Loucy (cell line): ENCODE measurements around the gene RYR2.

ENCODE experiments used
- H2AFZ ChIP-seq: fragments of 200-600 bp; sonication (generic); 2 replicates; pipeline ENCODE4 v1.6.0; 2016; ENCODE audit warnings: antibody characterized with exemption, mild to moderate bottlenecking, low read length, moderate library complexity
- H3F3A ChIP-seq: fragments of 200-600 bp; 2 replicates; pipeline ENCODE4 v1.6.0; 2016; ENCODE audit warnings: antibody characterized with exemption, low read depth, mild to moderate bottlenecking
- H3K27me3 ChIP-seq: fragments of 200-600 bp; sonication (generic); 2 replicates; pipeline ENCODE4 v1.6.1; 2014; ENCODE audit warnings: low read length, mild to moderate bottlenecking; ENCODE audit not compliant: insufficient read depth, poor library complexity, severe bottlenecking
- H3K36me3 ChIP-seq: fragments of 200-600 bp; sonication (generic); 2 replicates; pipeline ENCODE4 v1.6.1; 2016; ENCODE audit warnings: low read length; ENCODE audit not compliant: insufficient read depth
- H3K4me1 ChIP-seq: fragments of 200-600 bp; sonication (generic); 2 replicates; pipeline ENCODE4 v1.5.1; 2014; ENCODE audit warnings: low read length, mild to moderate bottlenecking; ENCODE audit not compliant: insufficient read depth, poor library complexity, severe bottlenecking
- H3K4me2 ChIP-seq: fragments of 200-600 bp; sonication (generic); 2 replicates; pipeline ENCODE4 v1.6.0; 2014; ENCODE audit warnings: antibody characterized with exemption, low read length, low read depth, mild to moderate bottlenecking; ENCODE audit not compliant: poor library complexity, severe bottlenecking
- H3K4me3 ChIP-seq: fragments of 200-600 bp; sonication (generic); 2 replicates; pipeline ENCODE4 v1.5.1; 2014; ENCODE audit warnings: low read length, mild to moderate bottlenecking, mixed read lengths; ENCODE audit not compliant: poor library complexity, severe bottlenecking
- H3K79me2 ChIP-seq: fragments of 200-600 bp; sonication (generic); 2 replicates; pipeline ENCODE4 v1.6.1; 2014; ENCODE audit warnings: low read length; ENCODE audit not compliant: insufficient read depth
- H3K9ac ChIP-seq: fragments of 200-600 bp; sonication (generic); 2 replicates; pipeline ENCODE4 v1.6.0; 2014; ENCODE audit warnings: mild to moderate bottlenecking, low read depth, low read length, moderate library complexity; ENCODE audit not compliant: poor library complexity, severe bottlenecking
- H3K9me2 ChIP-seq: fragments of 200-600 bp; sonication (generic); replicated peaks from 2 replicates; pipeline ENCODE4 v1.6.1; 2016; ENCODE audit warnings: low read depth, low read length, mixed read lengths
- H3K9me3 ChIP-seq: fragments of 200-600 bp; sonication (generic); 2 replicates; pipeline ENCODE4 v1.6.1; 2014; ENCODE audit warnings: mild to moderate bottlenecking, antibody characterized with exemption, low read length, low read depth; ENCODE audit not compliant: insufficient read depth
- H4K20me1 ChIP-seq: fragments of 200-600 bp; sonication (generic); 2 replicates; pipeline ENCODE4 v1.6.0; 2014; ENCODE audit warnings: antibody characterized with exemption, low read length, mild to moderate bottlenecking; ENCODE audit not compliant: insufficient read depth, poor library complexity, severe bottlenecking
- EZH2phosphoT487 ChIP-seq: fragments of 200-600 bp; IDR thresholded peaks from 2 replicates; pipeline ENCODE4 v1.6.1; 2018; ENCODE audit warnings: antibody characterized with exemption, mild to moderate bottlenecking, moderate library complexity, borderline replicate concordance
- TF ChIP-seq, protein P1 (sequence below): fragments of 200-600 bp; sonication (generic); conservative IDR thresholded peaks from 2 replicates; pipeline ENCODE4 v1.5.1; 2014; ENCODE audit warnings: mild to moderate bottlenecking, antibody characterized with exemption, low read length

RYR2 gene

DNA sequence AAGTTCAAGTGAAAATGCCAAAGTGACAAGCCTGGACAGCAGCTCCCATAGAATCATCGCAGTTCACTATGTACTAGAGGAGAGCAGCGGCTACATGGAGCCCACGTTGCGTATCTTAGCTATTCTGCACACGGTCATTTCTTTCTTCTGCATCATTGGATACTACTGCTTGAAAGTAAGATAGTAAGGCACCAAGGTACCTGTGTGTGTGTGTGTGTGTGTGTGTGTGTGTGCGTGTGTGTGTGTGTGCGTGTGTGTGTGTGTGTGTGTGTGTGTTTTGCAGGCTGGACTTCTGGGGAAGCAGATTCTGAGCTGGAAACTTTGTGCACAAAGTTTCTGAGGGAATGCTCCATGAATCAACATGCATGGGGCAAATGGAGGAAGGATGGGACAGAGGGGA, 750.2 kb downstream of the RYR2 start:
- no peaks in the 10 kb centered on the region for H3K9me2 ChIP-seq
- H3K4me3 ChIP-seq, result no peak overlapping the region
- TF ChIP-seq EZH2phosphoT487, result no peak
- H3F3A ChIP-seq, result no peaks in the 10 kb centered on the region
- no peaks in the 10 kb centered on the region for H4K20me1 ChIP-seq
- no peaks in the 10 kb centered on the region for H3K27me3 ChIP-seq
- H3K36me3 ChIP-seq, result no peaks in the 10 kb centered on the region
- no peaks in the 10 kb centered on the region for H3K9me3 ChIP-seq
- H3K79me2 ChIP-seq, result no peaks in the 10 kb centered on the region
- no peak overlapping the region for H2AFZ ChIP-seq
- no peak overlapping the region for H3K4me2 ChIP-seq
- no peaks in the 10 kb centered on the region for H3K4me1 ChIP-seq
- H3K9ac ChIP-seq, result no peak overlapping the region

DNA sequence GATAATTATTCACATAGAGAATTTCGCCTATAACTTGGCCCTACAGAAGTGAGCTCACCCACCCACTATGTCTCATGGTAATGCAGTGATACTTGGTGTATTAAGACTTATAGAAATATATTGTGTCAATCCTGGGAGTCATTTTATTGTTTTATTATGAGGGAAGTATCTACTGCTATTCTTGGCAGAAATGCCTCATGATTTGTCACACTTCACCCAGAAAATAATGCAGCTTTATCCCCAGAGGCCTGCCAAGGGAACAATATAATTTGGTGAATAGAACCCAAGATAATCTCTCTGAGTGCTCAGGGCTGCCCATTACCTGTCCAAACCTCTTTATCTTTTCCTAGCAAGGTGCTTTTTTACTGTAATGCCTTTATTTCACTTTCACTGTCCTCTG, 750.7 kb downstream of the RYR2 start:
- H3K27me3 ChIP-seq, result no peaks in the 10 kb centered on the region
- H3K9ac ChIP-seq, result no peak overlapping the region
- no peak overlapping the region for H3K4me3 ChIP-seq
- no peak overlapping the region for H3K4me2 ChIP-seq
- no peaks in the 10 kb centered on the region for H3K36me3 ChIP-seq
- H2AFZ ChIP-seq, result no peak overlapping the region
- H3K9me2 ChIP-seq, result no peaks in the 10 kb centered on the region
- no peaks in the 10 kb centered on the region for H4K20me1 ChIP-seq
- no peak for TF ChIP-seq EZH2phosphoT487
- TF ChIP-seq, protein P1, sequence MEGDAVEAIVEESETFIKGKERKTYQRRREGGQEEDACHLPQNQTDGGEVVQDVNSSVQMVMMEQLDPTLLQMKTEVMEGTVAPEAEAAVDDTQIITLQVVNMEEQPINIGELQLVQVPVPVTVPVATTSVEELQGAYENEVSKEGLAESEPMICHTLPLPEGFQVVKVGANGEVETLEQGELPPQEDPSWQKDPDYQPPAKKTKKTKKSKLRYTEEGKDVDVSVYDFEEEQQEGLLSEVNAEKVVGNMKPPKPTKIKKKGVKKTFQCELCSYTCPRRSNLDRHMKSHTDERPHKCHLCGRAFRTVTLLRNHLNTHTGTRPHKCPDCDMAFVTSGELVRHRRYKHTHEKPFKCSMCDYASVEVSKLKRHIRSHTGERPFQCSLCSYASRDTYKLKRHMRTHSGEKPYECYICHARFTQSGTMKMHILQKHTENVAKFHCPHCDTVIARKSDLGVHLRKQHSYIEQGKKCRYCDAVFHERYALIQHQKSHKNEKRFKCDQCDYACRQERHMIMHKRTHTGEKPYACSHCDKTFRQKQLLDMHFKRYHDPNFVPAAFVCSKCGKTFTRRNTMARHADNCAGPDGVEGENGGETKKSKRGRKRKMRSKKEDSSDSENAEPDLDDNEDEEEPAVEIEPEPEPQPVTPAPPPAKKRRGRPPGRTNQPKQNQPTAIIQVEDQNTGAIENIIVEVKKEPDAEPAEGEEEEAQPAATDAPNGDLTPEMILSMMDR, result no peak
- H3K9me3 ChIP-seq, result no peaks in the 10 kb centered on the region
- H3F3A ChIP-seq, result no peaks in the 10 kb centered on the region
- no peaks in the 10 kb centered on the region for H3K79me2 ChIP-seq
- H3K4me1 ChIP-seq, result no peaks in the 10 kb centered on the region

DNA sequence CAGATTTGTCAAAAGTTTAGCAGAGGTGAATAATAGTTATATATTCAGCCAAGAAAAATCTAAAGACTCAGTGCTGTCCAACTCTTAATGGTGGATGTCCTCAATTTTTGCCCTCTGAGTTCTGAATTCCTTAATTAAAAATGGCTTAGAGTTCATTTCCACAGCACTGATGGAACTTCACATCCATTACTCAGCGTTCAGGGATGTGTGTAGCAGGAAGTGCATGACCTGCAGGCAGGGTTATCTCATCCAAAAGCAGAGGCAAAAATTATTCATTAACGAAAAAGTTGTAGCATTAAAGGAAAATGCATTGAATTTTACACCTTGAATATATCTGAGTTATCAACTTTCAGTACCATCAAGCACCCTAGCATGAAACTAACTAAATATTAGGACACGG, 752.1 kb downstream of the RYR2 start:
- H3K27me3 ChIP-seq, result no peaks in the 10 kb centered on the region
- no peaks in the 10 kb centered on the region for H3K4me1 ChIP-seq
- no peaks in the 10 kb centered on the region for H4K20me1 ChIP-seq
- no peaks in the 10 kb centered on the region for H3K36me3 ChIP-seq
- no peaks in the 10 kb centered on the region for H3K9me3 ChIP-seq
- H3K79me2 ChIP-seq, result no peaks in the 10 kb centered on the region
- H3K9me2 ChIP-seq, result no peaks in the 10 kb centered on the region
- H3K9ac ChIP-seq, result no peak overlapping the region
- H2AFZ ChIP-seq, result no peak overlapping the region
- H3K4me2 ChIP-seq, result no peak overlapping the region
- TF ChIP-seq, protein P1, result no peak
- TF ChIP-seq EZH2phosphoT487, result no peak
- no peaks in the 10 kb centered on the region for H3F3A ChIP-seq
- no peak overlapping the region for H3K4me3 ChIP-seq

DNA sequence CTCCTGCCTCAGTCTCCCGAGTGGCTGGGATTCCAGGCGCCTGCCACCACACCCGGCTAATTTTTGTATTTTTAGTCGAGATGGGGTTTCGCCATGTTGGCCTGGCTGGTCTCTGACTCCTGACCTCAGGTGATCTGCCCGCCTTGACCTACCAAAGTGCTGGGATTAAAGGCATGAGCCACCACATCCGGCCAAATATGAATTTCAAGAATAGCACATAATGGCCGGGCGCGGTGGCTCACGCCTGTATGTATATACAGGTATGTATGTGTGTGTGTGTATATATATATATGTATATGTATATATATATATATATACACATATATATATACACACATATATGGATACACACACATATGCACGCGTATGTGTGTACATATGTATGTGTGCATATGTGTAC, 753.6 kb downstream of the RYR2 start:
- Histone ChIP-seq H3K27me3 (no peaks in the 10 kb centered on the region), H3F3A (no peaks in the 10 kb centered on the region), H3K9ac (no peak overlapping the region), H3K9me2 (no peaks in the 10 kb centered on the region), H2AFZ (no peak overlapping the region), H3K4me2 (no peak overlapping the region), H3K4me3 (no peak overlapping the region), H4K20me1 (no peaks in the 10 kb centered on the region), H3K9me3 (no peaks in the 10 kb centered on the region), H3K79me2 (no peaks in the 10 kb centered on the region), H3K4me1 (no peaks in the 10 kb centered on the region), H3K36me3 (no peaks in the 10 kb centered on the region)
- no peak for TF ChIP-seq EZH2phosphoT487
- TF ChIP-seq, protein P1, result no peak
